Naive thymus-derived CD8-positive, alpha-beta T cell (primary cell): ENCODE results near the gene TNFRSF14. TPM values are rescaled to one million over a fixed set of nuclear protein-coding genes. Genes with fewer than 3 reads are reported as not detected.

ENCODE experiments used
- ATAC-seq, 2 donors: fragments of 150-1000 bp; cut with Tn5 transposase in 1 of 2; sonication (Bioruptor Pico), chemical (Tn5 transposase) in 1 of 2; 1 replicate in 1 of 2; 2 replicates in 1 of 2; pipeline ENCODE4 v1.10.0; 2021; ENCODE audit warnings: mild to moderate bottlenecking in 2 of 2, moderate library complexity in 2 of 2
- POLR2A ChIA-PET: fragments of 350-600 bp; sonication (Branson Sonifier 250); formaldehyde crosslinking; loops from one replicate; lab custom pipeline; 2021; ENCODE audit warnings: antibody characterized with exemption; lab: Charles Lee
- DNase-seq, 10 donors: peaks; one replicate each; pipeline versions ENCODE4 v3.0.0 to v3.0.0-alpha.2; 2020 to 2022
- H3K27ac Mint-ChIP-seq, 10 donors: one replicate each; pipeline ENCODE4 v1.8.0; 2020 to 2022; ENCODE audit warnings: mild to moderate bottlenecking in 10 of 10, mixed read lengths in 10 of 10, moderate library complexity in 4 of 10, inconsistent platforms in 1 of 10
- H3K27me3 Mint-ChIP-seq, 5 donors: one replicate each; pipeline ENCODE4 v1.8.0; 2021 to 2022; ENCODE audit warnings: mixed read lengths in 5 of 5
- H3K36me3 Mint-ChIP-seq, 3 donors: one replicate each; pipeline ENCODE4 v1.8.0; 2020 to 2022; ENCODE audit warnings: mixed read lengths in 3 of 3, mild to moderate bottlenecking in 2 of 3, inconsistent platforms in 1 of 3
- H3K4me1 Mint-ChIP-seq, 4 donors: one replicate each; pipeline ENCODE4 v1.8.0; 2021 to 2022; ENCODE audit warnings: mixed read lengths in 4 of 4
- H3K4me3 Mint-ChIP-seq, 10 donors: one replicate each; pipeline ENCODE4 v1.8.0; 2020 to 2022; ENCODE audit warnings: mild to moderate bottlenecking in 10 of 10, mixed read lengths in 10 of 10, moderate library complexity in 6 of 10, inconsistent platforms in 1 of 10
- H3K9me3 Mint-ChIP-seq, 9 donors: one replicate each; pipeline ENCODE4 v1.8.0; 2020 to 2022; ENCODE audit warnings: mixed read lengths in 9 of 9, mild to moderate bottlenecking in 3 of 9, inconsistent platforms in 1 of 9, moderate library complexity in 1 of 9
- polyA plus RNA-seq, 3 donors: library from polyadenylated mRNA; unstranded; fragments of 300-500 nt; fragmentation: Illumina TruSeq; gene quantifications; one replicate each; pipeline ENCODE4 v1.2.3, GENCODE V29; 2021
- total RNA-seq, 8 experiments: library from RNA in 2 of 8; stranded (reverse) in 2 of 8; gene quantifications; one replicate each; pipeline ENCODE4 v1.2.3 and lab custom pipeline; 2021 to 2026

TNFRSF14 gene
- total and polyA plus RNA-seq, 5 experiments from 2014 or later: 45.8 to 190 (median 61.6) TPM

DNA sequence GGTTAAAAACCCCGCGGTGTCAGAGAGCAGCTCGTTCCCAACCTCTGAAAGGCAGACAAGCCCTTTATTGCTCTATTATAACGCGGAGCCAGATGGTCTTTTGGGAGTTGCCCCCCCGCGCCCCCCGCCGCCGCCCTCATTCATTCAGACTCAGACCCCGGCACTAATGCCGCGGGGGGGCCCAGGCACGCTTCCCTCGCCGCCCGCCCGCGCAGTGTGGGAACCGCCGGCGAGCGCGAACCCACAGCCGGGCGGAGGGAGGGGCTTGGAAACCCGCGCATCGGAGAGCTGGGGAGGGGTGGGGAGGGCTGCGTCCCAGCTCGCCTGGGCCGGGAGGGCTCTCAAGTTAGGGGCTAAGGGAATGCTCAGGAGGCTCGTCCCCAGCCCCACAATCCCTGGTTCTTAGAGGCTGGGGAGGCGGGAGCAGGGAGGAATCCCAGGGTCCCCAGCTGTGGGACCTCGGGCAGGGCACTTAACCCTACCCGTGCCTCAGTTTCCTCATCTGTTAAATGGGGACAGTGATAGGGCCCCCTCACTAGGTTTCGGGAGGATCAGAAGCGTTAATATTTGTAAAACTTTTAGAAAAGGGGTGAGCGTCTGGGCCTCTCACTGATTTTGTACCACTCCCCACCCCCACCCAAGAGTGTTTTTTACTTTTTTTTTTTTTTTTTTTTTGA is 15.2 kb upstream of the TNFRSF14 start:
- Mint-ChIP-seq H3K4me3 (peak overlapping the region in 3 of 10 donors; percentile 11 to 54 (median 46)), H3K9me3 (no peaks in the 10 kb centered on the region), H3K27me3 (peaks cover 0 to 2% (median 0%) of the 10 kb centered on the region in 5 donors), H3K36me3 (no peaks in the 10 kb centered on the region), H3K4me1 (peaks cover 1 to 27% (median 12%) of the 10 kb centered on the region in 4 donors), H3K27ac (peak overlapping the region in 1 of 10 donors; percentile 77)
- POLR2A ChIA-PET: interaction anchor here (13.3 kb wide), 1 partner anchor 11 kb away, joined by 528 read pairs; the partner anchor contains the start of genes HES5 and PANK4
- no peak for DNase-seq
- ATAC-seq: peak; percentile 21 to 26

DNA sequence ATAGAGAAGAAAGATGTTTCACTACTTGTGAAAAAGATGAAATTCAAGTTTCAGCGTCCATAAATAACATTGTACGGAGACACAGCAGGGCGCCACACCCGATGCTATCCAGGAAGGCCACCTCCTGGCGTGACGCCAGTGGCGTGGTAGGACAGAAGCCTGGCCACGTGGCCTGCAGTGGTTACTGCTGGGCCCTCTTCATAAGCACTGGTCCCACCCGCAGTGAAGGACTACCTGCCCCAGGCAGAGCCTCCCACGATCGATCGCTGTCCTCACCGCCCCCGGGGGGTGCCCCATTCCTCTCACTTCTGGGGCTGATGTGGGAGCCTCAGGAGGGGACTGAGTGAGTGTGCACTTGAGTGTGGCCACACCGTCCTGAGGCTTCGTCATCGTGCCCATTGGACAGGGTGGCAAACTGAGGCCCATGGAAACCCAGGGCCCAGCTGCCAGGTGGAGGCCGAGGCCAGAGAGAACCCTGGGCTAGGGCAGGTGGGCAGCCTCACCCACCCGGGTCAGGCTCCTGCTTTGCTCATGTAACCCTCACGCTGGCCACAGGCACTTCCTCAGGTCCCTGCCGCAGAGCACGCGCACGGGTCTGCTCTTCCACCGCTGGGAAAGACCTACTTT is 14.4 kb upstream of the TNFRSF14 start:
- peak overlapping the region in 3 of 10 donors; percentile 11 to 54 (median 22) for H3K4me3 Mint-ChIP-seq
- DNase-seq (no peak), ATAC-seq (no peak)
- H3K27ac Mint-ChIP-seq: peak overlapping the region in 1 of 10 donors; percentile 29
- POLR2A ChIA-PET: interaction anchor here (0.5 to 13.3 kb wide), 6 partner anchors 11 to 126 kb away, joined by 3 to 528 read pairs (median 3); partner anchors contain the start of genes HES5 and PANK4
- H3K27me3 Mint-ChIP-seq: peaks cover 0 to 2% (median 0%) of the 10 kb centered on the region in 5 donors
- peaks cover 1 to 27% (median 13%) of the 10 kb centered on the region in 4 donors for H3K4me1 Mint-ChIP-seq
- no peaks in the 10 kb centered on the region for H3K36me3 Mint-ChIP-seq
- H3K9me3 Mint-ChIP-seq: no peaks in the 10 kb centered on the region

DNA sequence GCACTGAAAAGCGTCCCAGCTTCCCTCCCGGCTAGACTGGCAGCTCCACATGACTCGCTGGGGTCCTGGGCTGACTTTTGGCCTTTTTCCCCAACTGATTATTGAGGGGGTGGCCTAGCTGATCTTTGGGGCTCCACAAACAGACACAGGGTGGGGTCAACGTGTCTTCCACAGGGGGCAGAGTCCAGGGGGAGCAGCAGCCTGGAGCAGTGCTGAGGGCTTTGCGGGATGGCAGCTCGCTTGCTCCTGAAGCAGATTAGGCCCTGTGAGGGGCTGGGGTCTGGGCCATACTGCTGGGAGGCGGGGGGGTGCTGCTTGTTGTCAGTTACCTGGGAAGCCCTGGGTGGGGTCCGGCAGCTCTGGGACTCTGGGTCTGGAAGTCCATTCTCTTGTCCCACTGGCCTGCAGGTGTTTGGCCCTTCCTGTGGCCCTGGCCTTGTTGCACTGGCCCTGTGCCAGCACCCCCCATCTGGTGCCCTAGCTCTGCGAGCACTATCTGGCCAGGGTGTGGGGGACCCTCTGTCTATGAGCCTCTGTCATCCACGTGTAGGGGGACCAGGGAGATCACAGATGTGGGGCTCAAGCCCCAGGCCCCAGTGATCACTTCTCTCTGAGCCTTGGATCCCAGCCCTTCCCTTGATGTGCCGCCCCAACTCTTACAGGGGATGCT is 13.8 kb upstream of the TNFRSF14 start:
- H3K4me3 Mint-ChIP-seq: peak overlapping the region in 1 of 10 donors; percentile 21
- no peaks in the 10 kb centered on the region for H3K9me3 Mint-ChIP-seq
- peak overlapping the region in 1 of 10 donors; percentile 18 for H3K27ac Mint-ChIP-seq
- no peak for DNase-seq
- H3K36me3 Mint-ChIP-seq: no peaks in the 10 kb centered on the region
- H3K4me1 Mint-ChIP-seq: peaks cover 3 to 28% (median 17%) of the 10 kb centered on the region in 4 donors
- no peak for ATAC-seq
- POLR2A ChIA-PET: interaction anchor here (0.5 to 13.3 kb wide), 6 partner anchors 12 to 127 kb away, joined by 3 to 528 read pairs (median 3); partner anchors contain the start of genes HES5 and PANK4
- H3K27me3 Mint-ChIP-seq: no peaks in the 10 kb centered on the region

DNA sequence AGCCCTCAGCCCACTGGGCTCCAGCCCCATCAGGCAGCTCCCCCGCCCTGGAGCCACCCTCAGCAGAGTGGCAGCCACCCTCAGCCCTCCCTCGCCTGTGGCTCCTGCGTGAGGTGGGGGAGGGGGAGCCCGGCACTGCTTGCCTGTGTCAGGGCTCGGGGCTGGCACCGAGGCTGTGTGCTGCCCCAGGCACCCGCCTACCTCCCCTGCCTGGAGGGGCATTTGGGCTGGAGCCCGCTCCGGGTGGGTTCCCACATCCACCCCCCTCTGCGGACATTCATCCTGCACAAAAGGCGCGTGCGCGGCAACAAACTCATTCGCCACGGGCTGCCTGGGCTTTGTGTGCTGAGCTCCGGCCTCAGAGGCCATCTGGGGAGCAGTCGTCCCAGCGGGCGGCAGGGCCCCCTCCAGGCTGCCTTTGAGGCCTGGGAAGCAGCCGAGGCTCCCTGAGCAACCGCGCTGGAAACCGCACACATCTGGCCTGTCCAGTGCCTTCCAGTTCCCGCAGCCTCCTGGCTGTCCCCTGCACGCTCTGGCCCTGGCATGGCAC is 12.6 kb upstream of the TNFRSF14 start:
- ATAC-seq (peak in 1 of 2 donors; percentile 15), DNase-seq (peak; percentile 36 to 85 (median 64))
- H3K36me3 Mint-ChIP-seq: no peaks in the 10 kb centered on the region
- H3K27me3 Mint-ChIP-seq: no peaks in the 10 kb centered on the region
- H3K9me3 Mint-ChIP-seq: no peaks in the 10 kb centered on the region
- H3K4me1 Mint-ChIP-seq: peaks cover 5 to 35% (median 22%) of the 10 kb centered on the region in 4 donors
- peak overlapping the region in 2 of 10 donors; percentile 9 to 13 for H3K27ac Mint-ChIP-seq
- POLR2A ChIA-PET: interaction anchor here (0.5 to 13.3 kb wide), 3 partner anchors 13 to 43 kb away, joined by 5 to 528 read pairs (median 139); partner anchors contain the start of genes HES5, PANK4 and PRXL2B
- H3K4me3 Mint-ChIP-seq: peak overlapping the region in 4 of 10 donors; percentile 38 to 61 (median 44)

DNA sequence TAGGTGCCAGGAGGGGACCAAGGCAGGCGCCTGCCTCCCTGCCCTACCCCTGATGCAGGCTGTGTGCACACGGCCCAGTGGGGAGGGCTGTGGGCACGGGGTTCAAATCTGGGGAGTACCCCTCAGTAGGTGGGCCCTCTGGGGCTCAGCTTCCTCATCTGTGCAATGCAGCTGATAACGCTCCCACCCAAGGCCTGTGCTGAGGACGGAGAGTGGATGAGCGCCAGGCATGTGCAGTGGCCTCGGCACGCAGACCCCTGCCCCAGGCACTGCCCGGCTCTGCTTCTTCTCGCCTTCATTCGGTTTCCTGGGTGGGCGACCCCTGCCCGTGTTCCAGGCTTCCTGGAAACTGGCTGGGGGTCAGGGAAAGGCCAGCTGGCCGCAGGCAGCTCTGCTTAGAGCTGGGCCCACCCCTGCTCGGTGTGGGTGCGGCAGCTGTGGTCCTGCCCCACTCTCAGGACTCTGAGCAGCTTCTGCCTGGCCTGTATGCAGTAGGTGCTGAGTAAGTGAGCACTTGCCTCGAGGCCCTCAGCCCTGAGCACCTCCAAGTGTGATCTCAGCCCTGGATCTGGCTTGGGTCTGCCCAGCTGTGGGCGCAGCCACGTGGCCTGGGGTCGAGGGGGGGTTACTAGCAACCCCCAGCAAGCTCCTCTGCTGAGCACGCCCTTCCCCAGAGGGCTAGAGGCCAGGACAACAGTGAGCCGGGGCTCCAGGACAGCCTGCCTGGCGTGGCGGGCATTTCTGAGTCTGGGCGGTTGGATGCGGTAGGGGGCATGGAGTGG is 11.9 kb upstream of the TNFRSF14 start:
- no peak for DNase-seq
- POLR2A ChIA-PET: interaction anchor here (0.5 to 13.3 kb wide), 4 partner anchors 14 to 310 kb away, joined by 3 to 528 read pairs (median 72); partner anchors contain the start of genes HES5, PANK4 and PRXL2B

DNA sequence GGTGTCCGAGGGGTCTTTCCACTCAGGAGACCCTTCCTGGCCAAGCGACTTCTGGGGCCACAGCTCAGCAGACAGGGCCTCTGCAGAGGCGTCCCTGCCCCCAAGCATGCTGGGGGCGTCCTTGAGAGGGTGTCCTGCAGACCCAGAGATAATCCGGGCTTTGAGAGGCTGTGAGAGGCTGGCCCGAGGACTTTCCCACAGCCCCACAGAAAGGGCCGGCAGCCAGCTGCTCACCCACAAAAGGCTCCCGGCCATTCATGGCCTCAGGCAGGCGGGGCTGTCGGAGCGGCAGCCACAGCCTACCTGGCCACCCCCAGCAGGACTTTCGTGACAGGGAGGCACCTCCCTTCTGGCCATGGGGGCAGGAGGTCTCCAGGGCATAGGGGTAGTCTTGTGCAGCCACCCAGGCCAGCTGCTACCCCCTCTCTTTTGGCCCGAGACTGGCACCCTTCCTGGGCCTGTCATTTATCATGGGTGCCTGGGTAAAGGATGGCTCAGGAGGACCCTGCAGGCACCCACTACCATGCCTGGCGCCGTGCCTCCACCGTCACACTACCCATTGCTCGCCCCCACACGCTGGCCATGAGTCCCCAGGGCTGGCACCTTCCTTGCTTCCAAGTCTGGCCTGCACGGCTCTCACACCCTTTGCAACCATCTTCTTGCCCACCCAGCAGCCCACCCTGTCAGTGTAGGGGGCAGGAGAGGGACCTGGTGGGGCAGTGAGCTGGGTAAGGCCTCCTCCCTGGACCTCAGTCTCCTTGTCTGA is 11.1 kb upstream of the TNFRSF14 start:
- Mint-ChIP-seq H3K27ac (peak overlapping the region in 8 of 10 donors; percentile 10 to 88 (median 59)), H3K4me3 (peak overlapping the region in 6 of 10 donors; percentile 10 to 96 (median 32)), H3K4me1 (peaks cover 7 to 44% (median 34%) of the 10 kb centered on the region in 4 donors), H3K27me3 (no peaks in the 10 kb centered on the region), H3K9me3 (no peaks in the 10 kb centered on the region), H3K36me3 (no peaks in the 10 kb centered on the region)
- POLR2A ChIA-PET: interaction anchor here (0.9 to 13.3 kb wide), 15 partner anchors 11 to 355 kb away, joined by 3 to 528 read pairs (median 5); partner anchors contain the start of genes FAAP20, HES5, MORN1 and PANK4
- DNase-seq: no peak
- no peak for ATAC-seq

More for the DNA sequence above, 11.9 kb upstream of the TNFRSF14 start:
- Mint-ChIP-seq H3K9me3 (no peaks in the 10 kb centered on the region), H3K27ac (peak overlapping the region in 5 of 10 donors; percentile 24 to 81 (median 36)), H3K4me1 (peaks cover 7 to 41% (median 28%) of the 10 kb centered on the region in 4 donors), H3K27me3 (no peaks in the 10 kb centered on the region), H3K4me3 (peak overlapping the region in 6 of 10 donors; percentile 16 to 61 (median 40)), H3K36me3 (no peaks in the 10 kb centered on the region)
- ATAC-seq: no peak

DNA sequence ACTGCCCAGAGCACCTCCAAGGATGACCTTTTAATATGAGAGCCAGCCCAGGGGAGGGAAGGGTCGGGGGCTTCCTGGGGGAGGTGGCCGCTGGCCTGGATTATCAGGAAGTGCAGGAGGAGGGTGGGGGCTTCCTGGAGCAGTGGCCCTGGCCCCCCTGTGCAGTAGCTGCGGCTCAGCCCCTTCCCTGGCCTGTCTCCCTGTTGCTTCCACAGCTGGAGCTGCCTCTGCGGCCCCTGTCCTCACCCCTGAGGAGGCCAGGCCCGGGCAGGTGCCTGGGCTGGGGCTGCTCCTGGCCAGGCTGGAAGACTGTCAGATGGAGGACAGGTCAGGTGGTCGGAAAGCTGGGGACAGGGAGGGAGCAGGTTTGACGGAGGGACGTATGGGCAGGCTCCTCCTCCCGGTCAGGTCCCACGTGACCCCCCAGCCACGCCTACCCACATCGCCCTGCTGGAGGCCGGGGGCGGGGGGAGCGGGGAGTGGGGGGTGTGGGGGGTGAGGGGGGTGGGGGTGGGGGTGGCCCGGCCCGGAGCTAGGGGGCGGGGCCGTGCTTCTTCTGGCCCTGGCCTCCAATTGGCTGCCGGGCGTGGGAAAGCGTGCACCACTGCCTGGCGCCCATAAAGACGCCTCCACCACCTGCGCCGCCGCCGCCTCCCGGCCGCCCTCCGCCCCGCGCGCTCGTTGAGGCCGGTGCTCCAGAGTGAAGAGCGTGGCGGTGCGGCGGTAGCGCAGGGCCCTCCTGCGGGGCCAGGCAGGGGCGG is 10.2 kb upstream of the TNFRSF14 start:
- Mint-ChIP-seq H3K4me3 (peak overlapping the region; percentile 57 to 96 (median 92)), H3K27me3 (no peaks in the 10 kb centered on the region), H3K27ac (peak overlapping the region in 6 of 10 donors; percentile 10 to 99 (median 98)), H3K4me1 (peaks cover 7 to 49% (median 37%) of the 10 kb centered on the region in 4 donors), H3K9me3 (no peaks in the 10 kb centered on the region), H3K36me3 (no peaks in the 10 kb centered on the region)
- POLR2A ChIA-PET: interaction anchor here (0.9 to 13.3 kb wide), 21 partner anchors 10 to 356 kb away, joined by 3 to 528 read pairs (median 6); partner anchors contain the start of genes FAAP20, HES5, MORN1 and PANK4
- peak; percentile 83 to 93 (median 88) for DNase-seq
- ATAC-seq: peak; percentile 47 to 54

DNA sequence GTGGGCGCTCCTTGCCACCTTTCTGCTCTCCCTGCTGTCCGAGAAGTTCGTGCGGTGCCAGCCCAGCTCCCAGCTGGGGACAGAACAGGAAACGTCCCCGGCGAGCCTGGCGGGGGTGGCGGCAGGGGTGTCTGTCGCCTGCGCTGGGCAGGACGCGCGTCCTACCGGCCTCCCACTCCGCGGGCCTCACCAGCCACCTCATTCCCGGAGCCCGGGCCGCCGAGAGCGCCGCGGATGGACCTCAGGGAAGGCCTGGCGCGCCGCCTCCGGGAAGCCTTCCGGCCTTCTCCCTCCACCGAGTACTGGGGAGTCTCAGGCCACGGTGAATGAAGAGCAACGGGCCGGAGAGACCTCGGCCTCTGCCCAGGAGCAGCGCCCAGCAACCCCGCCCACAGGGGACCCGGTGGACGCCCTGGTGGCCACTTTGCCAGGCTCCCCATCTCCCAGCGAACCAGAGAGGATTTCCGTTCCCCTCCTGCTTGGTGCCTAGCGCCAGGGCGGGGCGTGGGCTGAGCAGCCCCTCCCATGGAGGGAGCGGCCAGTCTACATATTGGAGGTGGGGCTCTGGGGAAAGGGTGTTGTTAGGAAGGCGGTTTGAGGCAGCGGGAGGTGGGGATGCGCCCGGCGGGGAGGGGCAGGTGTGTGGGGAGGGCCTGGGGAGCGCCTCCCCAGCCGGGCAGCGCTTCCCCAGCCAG is 9.5 kb upstream of the TNFRSF14 start:
- POLR2A ChIA-PET: interaction anchor here (0.9 to 13.3 kb wide), 28 partner anchors 9 to 357 kb away, joined by 3 to 528 read pairs (median 8); partner anchors contain the start of genes FAAP20, HES5, MORN1 and PANK4
- ATAC-seq: peak; percentile 48 to 58

More for the DNA sequence above, 9.5 kb upstream of the TNFRSF14 start:
- Mint-ChIP-seq H3K4me3 (peak overlapping the region; percentile 86 to 96 (median 93)), H3K9me3 (no peaks in the 10 kb centered on the region), H3K27ac (peak overlapping the region; percentile 93 to 99 (median 98)), H3K27me3 (no peaks in the 10 kb centered on the region), H3K4me1 (peaks cover 6 to 50% (median 36%) of the 10 kb centered on the region in 4 donors), H3K36me3 (no peaks in the 10 kb centered on the region)
- peak; percentile 64 to 93 (median 84) for DNase-seq
